NCI-H446 treated with DMSO at 0.1 percent for 48 hours (cell line): ENCODE results near the gene CYP19A1.
A peak's percentile ranks its signal among the peaks of the same experiment; 100 is the strongest.

Experiments
- DNase-seq: peaks from one replicate; lab custom pipeline; 2025; lab: John Stamatoyannopoulos, UW

CYP19A1 gene

DNA sequence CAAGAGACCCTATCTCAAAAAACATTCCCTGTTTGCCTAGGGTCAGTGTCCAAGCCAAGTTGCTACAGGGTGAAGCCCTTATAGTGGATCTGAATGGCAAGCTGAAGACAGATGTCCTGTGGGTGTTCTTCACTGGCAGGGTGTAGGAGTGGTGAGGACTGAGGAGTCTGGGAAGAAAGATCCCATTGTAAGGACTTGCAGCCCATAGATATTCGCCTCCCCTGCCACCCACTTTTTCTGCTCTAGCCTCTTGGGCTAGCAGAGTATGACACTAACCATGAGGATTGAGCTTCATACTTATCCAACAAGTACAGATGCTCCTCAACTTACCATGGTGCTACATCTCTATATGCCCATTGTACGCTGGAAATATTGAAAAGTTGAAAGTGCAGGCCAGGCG lies 13.2 kb downstream of the CYP19A1 start:
- no peak for DNase-seq

DNA sequence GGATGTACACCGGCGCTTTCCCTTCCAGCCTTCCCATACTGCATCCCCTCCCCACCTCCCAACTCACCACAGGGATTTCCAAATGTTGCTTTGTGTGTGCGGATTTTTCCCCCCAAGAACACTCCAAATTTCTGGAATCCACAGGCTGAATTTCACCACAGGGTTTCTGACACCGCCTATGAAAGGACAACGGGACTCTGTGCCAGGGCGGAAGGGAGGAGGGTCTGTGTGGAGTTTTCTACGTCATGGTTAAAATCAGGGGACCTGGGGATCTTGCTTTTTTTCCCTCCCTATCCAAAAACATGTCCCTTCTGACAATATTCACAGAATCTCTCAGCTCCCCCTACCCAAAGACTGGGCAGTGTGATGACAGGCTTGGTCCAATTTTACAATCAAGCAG lies 14.6 kb downstream of the CYP19A1 start:
- no peak for DNase-seq

DNA sequence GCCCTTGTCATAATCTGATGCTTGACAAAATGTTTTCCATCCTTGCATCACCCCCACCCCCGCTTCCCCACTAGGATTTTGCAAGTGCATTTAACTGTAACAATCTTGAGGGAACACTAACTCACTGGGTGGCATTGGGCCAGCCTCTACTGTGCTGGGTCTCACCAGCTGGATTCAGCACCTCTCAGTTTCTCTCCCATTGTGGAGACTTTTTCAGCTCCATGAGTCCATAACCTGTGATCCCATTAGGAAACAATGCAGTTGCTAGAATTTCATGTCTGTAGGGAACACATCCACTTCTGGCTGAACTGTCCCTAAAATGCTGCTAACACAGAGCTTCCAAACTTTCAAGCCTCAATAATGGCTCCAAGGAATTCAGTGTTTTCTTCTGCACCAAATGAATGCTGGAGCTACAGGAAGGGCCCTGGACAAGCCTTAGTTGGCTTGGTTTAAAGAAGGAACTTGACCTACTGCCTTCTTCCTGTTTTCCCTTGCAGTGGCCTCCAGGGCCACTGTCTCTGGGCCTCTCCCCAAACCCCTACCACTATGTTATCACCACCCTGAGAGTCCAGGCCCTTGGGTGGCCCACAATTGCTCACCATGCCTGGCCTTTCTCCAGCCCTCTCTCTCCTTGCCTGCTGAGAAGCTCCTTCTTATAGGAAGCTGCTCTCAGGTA lies 15.6 kb downstream of the CYP19A1 start:
- DNase-seq = no peak

DNA sequence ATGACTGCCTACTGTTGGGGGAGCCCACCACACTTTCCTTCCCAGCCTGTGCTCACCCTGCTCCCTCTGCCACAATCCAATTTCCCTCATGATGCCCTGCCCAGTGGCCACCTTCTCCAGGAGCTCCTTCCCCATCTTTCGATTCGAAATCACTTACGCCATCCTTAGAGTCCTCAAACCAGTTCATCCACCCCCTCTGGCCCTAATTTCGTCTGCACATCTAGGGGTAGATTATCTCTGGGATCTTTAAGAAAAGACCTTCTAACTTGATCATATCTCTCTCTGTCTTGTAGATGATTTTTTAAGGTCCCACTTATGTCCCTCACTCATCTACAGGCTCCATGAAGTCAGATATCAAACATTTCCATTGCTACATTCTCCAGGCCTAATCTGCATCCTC lies 17.1 kb downstream of the CYP19A1 start:
- DNase-seq = no peak

DNA sequence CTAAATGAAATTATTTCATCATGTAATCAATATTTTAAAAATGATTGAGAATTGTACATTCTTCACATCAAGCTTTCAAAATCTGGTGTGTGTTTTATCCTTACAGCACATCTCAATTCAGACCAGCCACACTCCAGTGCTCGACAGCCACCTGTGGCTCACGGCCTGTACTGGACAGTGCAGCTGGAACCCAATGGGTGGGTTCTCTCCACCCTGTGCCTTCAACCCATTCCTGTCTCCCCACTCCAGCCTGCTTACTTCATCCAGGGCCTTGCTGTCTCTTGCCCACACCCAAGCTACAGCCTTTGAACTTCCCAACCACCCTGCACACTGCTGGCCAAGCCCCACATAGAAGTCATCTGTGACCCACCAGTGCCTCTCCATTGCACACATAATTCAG lies 17.6 kb downstream of the CYP19A1 start:
- no peak for DNase-seq

DNA sequence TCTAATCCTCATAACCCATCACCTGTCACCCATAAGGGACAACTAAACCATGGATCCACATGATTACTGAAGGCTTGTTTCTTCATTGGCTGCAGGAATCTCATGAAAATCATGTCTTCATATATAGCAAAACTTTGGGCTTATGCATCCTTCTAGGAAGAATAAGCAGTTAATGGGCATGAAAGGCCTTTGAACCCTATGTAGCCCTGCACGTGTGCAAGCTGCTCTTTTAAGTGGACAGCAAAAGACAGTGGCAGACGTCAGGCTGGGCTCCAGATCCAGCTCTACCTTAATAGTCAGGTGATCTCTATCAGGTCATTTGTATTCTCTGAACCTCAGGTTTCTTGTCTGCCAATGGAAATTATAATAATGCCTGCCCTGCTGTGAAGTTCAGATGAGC lies 18.9 kb downstream of the CYP19A1 start:
- DNase-seq = no peak

DNA sequence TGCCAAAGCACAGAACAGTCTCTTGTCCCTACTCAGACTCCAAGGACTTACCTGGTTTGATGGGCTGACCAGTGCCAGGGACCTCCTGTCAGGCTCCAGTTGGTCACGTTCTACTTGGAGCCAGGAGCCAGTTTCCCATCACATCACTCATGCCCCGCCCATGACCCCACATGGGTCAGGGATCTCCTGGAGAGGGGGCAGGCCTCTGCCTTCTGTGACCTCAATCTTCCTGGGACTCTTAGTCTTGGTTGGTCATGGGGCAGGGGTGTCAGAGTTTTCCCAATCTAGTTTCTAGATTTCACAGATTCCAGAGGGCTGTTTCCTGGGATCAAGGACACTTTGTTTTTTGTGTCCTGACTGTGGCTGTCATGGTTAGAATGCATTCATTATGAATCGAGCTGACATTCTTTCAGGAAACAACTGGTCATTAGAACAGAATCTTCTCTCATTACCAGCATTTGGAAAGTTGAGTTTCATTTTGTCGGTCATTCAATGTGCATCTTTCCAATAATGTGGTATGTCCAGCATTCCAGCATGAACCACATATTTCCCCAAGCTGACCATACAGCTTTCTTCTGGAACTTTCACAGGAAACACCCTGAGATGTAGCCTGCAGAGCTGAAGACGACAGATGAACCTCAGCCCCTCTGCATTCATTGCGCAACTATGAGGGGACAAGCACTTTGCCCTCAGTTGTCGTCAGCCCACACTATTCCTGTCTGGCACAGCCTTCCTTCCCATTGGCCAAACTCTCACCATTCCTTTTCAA lies 19.8 kb downstream of the CYP19A1 start:
- DNase-seq = no peak

DNA sequence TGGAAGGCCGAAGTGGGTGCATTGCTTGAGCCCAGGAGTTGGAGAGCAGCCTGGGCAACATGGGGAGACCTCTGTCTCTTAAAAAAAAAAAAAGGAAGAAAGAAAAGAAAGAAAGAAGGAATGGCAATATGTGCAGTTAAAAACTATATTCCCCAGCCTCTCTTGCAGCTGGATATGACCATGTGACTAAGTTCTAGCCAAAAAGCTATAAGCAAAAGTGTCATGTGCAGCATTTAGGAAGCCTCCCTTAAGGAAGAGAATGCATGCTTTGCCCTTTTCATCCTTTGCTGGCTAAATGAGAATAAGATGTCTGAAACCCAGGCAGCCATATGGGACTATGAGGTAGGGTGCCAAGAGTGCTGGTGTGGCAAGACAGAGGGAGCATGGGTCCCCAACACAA lies 21.8 kb downstream of the CYP19A1 start:
- DNase-seq = no peak

DNA sequence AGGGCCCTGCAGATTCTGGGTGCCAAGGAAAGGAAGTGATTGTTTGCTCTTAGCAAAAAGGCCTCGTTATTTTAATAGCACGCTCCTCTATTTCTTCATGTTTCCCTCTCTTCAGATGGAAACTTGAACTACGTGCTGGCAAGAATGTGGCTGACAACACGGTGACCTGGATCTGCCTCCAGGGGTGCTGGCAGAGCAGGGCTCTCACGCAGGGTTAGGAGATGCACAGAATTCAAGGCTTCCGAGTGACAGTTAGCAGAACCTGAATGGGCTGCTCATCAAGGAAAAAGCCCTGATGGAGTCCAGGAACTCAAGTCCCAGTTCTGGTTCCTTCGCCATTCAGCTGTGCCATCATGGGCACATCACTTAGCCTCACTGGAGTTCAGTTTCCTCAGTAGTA lies 22.7 kb downstream of the CYP19A1 start:
- DNase-seq = no peak

DNA sequence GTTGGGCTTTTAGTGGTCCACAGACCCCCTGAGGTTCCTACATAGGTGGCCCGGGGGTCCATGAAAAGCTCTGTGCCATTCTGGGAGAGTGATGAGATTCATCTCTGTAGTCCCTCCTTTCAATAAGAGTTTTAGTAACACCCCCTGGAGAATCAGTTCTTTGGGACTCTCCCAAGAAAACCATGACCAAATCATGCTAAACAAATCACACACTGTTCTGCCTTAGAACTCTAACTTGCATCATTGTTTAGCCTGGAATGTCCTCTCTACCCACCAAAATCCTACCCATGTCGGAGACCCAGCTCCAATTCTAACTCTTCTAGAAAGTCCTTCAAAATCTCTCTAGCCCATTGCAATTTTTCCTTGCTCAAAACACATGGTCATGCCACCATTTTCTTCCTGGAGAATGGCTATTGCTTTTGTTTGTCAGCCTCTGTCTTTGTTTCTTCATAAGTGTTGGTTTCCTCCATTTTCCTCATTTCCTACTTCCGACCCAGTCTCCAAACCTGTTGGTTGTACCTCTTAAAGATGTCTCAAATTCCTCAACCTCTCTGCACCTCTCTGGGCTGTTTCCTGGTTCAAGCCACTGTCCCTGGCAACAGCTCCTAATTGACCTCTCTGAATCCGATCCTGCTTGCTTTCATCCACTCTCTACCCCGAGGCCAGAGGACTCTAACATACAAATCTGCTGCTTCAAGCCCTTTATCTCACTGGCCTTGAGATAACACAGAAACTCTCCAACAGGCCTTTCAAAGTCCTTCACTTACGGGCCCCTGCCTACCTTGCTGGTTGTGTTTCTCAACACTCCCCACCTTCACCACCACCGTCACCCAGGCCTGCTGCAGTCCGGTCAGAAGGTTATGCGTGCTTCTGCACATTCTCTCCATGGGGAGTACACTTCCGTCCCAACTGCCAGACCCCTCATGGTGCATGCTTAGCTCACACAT lies 23.7 kb downstream of the CYP19A1 start:
- DNase-seq = no peak

DNA sequence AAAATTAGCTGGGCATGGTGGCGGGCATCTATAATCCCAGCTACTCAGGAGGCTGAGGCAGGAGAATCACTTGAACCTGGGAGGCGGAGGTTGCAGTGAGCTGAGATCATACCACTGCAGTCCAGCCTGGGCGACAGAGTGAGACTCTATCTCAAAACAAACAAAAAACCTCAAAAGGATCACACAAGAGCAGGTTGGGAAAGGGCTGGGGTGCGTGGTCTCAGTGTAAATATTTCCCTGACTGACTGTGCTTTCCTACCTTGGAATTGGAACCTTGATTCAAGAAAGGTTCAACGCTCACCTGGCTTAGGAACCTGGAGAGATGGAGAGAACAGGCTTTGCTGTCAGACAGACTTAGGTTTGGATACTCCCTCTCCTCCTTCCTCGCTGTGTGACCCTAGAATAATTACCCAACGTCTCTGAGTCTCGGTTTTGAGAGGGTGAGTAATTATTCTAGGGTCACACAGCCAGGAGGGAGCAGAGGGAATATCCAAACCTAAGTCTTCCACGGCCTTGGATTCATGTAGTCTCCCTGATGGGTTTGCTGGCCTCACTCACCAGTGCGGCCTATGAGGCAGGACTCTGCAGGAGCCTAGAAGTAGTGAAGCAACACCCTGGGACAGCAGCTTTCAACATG lies 24.6 kb downstream of the CYP19A1 start:
- no peak for DNase-seq

DNA sequence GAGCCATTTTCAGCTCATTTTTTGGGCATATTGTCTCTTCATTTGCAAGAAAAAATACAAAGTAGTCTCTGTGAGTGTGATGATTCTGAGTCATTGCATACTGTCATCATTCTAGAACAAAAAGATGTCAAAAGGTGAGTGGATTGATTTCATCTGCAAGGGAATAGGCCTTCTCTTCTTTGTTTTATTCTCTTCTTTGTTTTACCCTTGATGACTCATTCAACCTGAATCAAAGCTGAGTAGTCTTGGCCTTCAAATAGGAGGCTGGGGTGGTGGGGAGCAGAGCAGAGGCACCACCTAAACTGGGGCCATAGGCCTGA lies 25.4 kb downstream of the CYP19A1 start:
- DNase-seq = no peak

DNA sequence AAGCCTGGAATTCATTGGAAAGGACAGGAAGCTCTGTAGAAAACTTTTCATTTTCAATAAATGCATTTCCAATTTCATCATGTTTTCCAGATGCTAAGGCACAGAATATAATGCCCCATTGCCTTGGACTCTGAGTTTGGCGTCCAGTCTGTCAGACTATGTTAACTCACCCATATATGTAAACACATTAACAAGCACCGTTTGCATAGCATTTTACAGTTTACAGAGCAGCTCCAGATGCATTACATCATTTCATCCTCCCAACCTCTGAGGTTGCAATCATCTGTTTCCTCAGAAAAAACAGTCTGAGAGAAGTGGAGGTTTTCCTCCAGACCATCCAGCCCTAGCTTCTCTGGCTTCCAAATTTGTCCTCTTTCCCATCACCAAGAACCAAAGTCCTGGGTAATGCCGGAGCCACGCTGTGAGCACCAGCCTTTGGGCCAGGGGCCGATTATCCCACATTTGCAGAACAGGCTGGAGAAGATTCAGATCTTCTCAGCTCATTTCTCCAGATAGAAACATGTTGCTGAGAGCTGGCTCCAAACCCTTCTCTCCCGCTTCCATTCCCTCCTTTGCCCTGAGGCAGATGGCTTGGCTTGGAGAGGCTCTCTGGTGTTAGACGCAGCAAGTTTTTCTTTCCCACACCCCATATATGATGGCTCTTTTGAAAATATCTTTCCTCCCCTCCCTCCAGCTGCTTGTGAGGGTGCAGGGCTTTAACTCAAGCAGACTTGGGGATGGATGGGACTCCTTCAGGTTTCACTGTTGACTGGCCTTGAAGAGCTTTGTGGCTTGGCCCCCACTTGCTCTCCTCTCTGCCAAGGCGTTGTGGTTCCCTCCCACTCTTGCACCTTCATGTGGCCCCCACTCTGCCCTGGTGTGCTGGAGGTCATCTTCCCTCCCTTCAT lies 26.0 kb downstream of the CYP19A1 start:
- peak; percentile 34 for DNase-seq

DNA sequence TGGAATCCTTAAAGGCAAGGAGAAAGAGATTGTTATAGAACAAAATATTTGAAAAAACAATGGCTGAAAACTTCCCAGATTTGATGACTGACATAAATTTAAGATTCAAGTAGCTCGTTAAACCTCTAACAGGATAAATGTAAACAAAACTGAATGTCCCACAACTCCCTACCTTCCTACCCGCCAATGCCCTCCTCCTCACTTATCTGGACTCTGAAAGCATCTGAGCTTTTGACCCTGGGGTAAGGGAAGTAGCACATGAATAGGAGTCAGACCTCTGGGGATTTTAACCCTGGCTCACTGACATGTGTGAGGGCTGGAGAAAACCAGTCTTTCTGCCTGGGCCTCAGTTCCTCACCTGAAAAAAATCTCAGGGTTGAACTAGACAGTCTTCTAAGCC lies 26.9 kb downstream of the CYP19A1 start:
- no peak for DNase-seq

DNA sequence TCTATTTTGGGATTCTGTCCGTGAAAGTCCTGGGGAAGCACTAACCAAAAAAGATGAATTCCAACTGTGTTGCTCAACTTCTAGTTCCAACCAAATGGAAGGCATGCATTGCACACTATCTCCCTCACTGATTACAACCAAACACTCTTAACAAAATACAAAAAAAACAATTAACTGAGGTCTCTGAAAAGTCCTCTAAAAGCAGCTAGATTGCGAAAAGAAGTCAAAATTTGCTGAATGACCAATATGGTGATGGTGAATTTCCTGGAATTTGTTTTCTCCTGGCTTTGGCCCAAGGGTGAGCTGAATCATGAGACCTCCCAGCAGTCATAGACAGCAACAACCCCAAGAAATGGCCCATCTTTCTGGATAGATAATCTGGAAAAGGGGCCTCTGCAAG lies 28.3 kb downstream of the CYP19A1 start:
- DNase-seq = no peak

DNA sequence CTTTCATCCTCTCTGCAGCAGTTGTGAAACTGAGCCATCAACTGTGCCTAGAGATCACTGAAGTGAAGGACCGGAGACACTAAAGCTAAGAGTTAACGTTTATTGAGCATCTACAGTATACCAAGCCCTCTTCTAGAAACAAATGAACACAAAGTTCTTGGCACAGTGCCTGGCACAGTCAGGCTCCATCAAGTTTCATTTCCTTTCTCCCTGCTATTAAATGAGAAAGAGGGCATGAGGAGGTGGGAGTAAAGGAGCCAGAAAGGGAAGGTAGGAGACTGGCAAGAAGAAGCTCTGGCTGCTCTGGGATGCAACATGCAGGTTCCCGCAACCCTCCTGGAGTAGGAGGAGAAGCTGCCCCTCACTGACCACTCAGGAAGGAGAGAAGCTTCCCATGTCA lies 30.6 kb downstream of the CYP19A1 start:
- DNase-seq = no peak

DNA sequence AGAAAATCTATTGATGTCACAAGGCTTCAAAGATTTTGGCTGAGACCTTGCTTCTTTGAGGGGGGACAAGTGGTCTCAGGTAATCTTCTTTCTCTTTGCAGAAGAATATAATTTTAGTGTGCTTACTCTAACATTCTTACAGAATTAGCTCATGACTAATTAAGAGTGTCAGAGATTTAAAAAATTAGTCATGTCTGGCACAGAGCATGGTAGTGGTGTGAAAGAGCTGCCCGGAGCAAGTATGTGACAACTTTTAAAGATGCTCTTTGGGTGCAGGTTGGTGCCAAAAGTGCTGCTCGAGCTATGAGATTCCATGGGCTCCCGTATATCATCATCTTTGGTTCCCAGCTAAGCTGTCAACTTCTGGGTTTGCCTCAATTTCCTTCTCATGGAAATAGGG lies 31.1 kb downstream of the CYP19A1 start:
- DNase-seq = no peak

DNA sequence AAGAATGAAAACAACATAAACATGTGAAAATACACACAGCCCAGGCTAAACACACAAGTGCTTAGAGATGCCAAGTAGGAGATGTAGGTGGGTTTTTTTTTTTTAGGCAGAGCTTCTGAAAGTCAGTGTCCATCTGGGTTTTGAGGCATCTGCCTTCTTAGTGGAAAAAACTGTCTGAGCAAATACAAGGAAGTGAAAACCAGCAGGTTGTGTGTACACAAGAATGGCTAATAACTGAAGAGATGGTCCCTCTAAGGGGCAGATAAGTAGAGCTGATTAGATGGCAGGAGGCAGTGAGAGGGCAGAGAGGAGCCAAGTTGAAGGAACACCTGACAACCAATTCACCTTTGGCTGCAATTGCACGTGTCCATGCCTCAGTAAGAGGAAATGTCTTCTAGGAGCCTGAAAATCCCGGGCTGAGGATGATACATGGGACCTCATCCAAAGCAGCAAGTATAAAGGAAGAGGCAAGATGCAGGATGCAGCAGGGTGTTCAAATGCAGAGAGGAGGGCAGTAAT lies 34.9 kb downstream of the CYP19A1 start:
- DNase-seq = no peak

DNA sequence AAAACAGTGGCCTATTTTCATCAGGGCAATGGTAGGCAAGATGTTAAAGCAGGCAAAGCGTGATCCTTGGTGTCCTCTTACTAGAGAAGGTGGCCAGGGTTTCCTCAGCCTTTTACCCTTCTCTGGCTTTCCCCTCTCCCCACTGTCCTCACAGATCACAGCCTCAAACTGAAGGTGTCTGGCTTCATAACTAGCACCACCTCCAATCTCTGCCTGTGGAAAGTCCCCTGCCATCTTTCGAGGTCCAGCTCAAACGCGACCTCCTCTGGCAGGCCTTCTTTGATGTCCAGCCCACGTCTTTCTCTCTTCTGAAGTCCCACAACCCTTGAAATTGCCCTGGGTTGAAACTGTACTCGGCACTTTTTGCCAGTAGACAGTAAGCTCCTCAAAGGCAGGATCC lies 35.9 kb downstream of the CYP19A1 start:
- no peak for DNase-seq

DNA sequence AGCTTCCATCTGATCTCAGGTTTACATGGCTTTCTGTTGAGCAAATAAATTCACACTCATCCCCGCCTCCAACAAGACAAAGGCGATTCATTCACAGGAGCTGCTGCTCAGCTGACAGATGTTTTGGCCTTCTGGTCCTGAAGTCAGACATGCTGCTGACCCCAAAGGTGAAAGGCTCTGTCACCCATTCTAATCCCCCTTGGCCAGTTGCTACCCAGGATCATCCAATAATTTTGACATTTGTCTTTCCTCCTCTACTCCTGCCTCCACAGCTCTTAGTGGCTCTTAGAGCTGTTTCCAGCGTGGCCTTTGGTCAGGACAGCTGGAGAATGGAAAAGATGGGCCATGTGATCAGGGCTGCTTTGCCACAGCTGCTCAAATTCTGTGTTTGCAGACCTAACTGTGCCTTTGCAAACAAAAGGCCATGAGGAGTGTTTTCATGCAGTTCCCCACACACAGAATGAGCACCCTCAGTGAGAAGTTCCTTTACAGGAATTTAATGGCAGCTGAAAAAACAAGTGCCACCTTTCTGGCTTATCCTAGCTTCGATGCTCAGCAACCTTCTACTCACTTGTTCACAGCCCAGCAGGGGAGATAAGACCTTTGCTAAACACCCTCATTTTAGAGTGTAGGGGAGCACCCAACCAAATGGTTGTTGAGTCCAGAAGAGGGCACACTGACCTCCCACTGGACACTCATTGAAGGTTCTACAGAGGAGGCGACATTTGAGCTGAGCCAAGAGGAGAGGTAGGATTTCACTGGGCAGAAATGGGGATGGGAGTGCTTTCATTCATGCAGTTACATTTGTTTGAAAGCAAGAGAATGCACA lies 39.0 kb downstream of the CYP19A1 start:
- DNase-seq = no peak
